Endothelial cell of umbilical vein (primary cell): ENCODE data around the gene CD74. TPM values are rescaled to one million over a fixed set of nuclear protein-coding genes. Genes with fewer than 3 reads are reported as not detected.

Source experiments
- BruUV-seq: library from RNA; stranded (reverse); fragments of 400-500 nt; replicated peaks from 2 replicates; lab custom pipeline; 2021; lab: Mats Ljungman, UMichigan
- CTCF ChIA-PET: fragments of 300-600, 350-600 bp; sonication (Branson Sonifier 250); formaldehyde crosslinking; loops from one replicate; lab custom pipeline; 2021; ENCODE audit warnings: antibody characterized with exemption, inconsistent platforms; lab: Charles Lee
- POLR2A ChIA-PET: fragments of 300-600, 350-600 bp; sonication (Branson Sonifier 250); formaldehyde crosslinking; loops from one replicate; lab custom pipeline; 2021; ENCODE audit warnings: antibody characterized with exemption, inconsistent platforms; lab: Charles Lee
- DNase-seq: peaks from one replicate; pipeline ENCODE4 v3.0.0-alpha.2; 2011; ENCODE audit warnings: low read depth, low spot score
- FAIRE-seq: peaks from 2 replicates; lab custom pipeline; 2011; peaks lifted over from hg19 to GRCh38; lab: Jason Lieb, UNC
- H2AFZ ChIP-seq: 2 replicates; pipeline ENCODE4 v1.6.0; 2012; ENCODE audit warnings: low read depth, low read length, control low read depth, inconsistent platforms
- H3K27ac ChIP-seq: 2 replicates; pipeline ENCODE4 v1.5.1; 2011; ENCODE audit warnings: low read depth, mild to moderate bottlenecking, control low read depth, low read length, moderate library complexity; ENCODE audit not compliant: insufficient read depth
- H3K27me3 ChIP-seq, 2 experiments: 2 replicates each; pipeline versions ENCODE4 v1.6.0 to v1.6.1; 2011; ENCODE audit warnings: low read length in 2 of 2, mixed read lengths in 1 of 2; ENCODE audit not compliant: control insufficient read depth in 2 of 2, insufficient read depth in 2 of 2
- H3K36me3 ChIP-seq, 2 experiments: 2 replicates in 1 of 2; 3 replicates in 1 of 2; pipeline ENCODE4 v1.5.1; 2011; ENCODE audit warnings: low read length in 2 of 2, mild to moderate bottlenecking in 1 of 2, moderate library complexity in 1 of 2; ENCODE audit not compliant: control insufficient read depth in 2 of 2, insufficient read depth in 2 of 2; ENCODE audit errors: extremely low read depth in 1 of 2
- H3K4me1 ChIP-seq: 3 replicates; pipeline ENCODE4 v1.5.1; 2011; ENCODE audit warnings: mild to moderate bottlenecking, low read length; ENCODE audit not compliant: control insufficient read depth, insufficient read depth; ENCODE audit errors: extremely low read depth
- H3K4me2 ChIP-seq: 2 replicates; pipeline ENCODE4 v1.6.1; 2011; ENCODE audit warnings: low read length, control low read depth, mixed read lengths; ENCODE audit not compliant: insufficient read depth
- H3K4me3 ChIP-seq, 3 experiments: fragments of 200-600 bp in 1 of 3; sonication (generic), shearing (Covaris generic) in 1 of 3; replicated peaks in 1 of 3; 2 replicates each; pipeline ENCODE4 v1.5.1; 2011 to 2016; ENCODE audit warnings: control low read depth in 3 of 3, low read length in 3 of 3, mild to moderate bottlenecking in 2 of 3, inconsistent platforms in 1 of 3, low read depth in 1 of 3, moderate library complexity in 1 of 3; ENCODE audit not compliant: insufficient read depth in 1 of 3
- H3K79me2 ChIP-seq: 2 replicates; pipeline ENCODE4 v1.6.0; 2012; ENCODE audit warnings: low read length, inconsistent platforms; ENCODE audit not compliant: control insufficient read depth, insufficient read depth
- H3K9ac ChIP-seq: replicated peaks from 2 replicates; pipeline ENCODE3; 2011; ENCODE audit warnings: low read length, control low read depth; ENCODE audit not compliant: insufficient read depth; ENCODE audit errors: extremely low read depth
- H3K9me1 ChIP-seq: replicated peaks from 3 replicates; pipeline ENCODE4 v1.6.0; 2011; ENCODE audit warnings: mild to moderate bottlenecking, low read length; ENCODE audit not compliant: control insufficient read depth, insufficient read depth; ENCODE audit errors: extremely low read depth
- H3K9me3 ChIP-seq: replicated peaks from 2 replicates; pipeline ENCODE4 v1.5.1; 2012; ENCODE audit warnings: low read length, inconsistent platforms; ENCODE audit not compliant: control insufficient read depth, insufficient read depth
- H4K20me1 ChIP-seq: replicated peaks from 2 replicates; pipeline ENCODE3; 2011; ENCODE audit warnings: mild to moderate bottlenecking, low read length; ENCODE audit not compliant: control insufficient read depth, insufficient read depth; ENCODE audit errors: extremely low read depth
- CTCF ChIP-seq, 2 donors: IDR thresholded peaks; 1 replicate in 1 of 2; 2 replicates in 1 of 2; pipeline ENCODE4 v1.5.1; 2011; ENCODE audit warnings: low read length in 2 of 2, mild to moderate bottlenecking in 2 of 2, moderate library complexity in 2 of 2, control low read depth in 1 of 2, inconsistent platforms in 1 of 2, low read depth in 1 of 2; ENCODE audit not compliant: insufficient read depth in 1 of 2; ENCODE audit errors: extremely low read depth in 1 of 2
- EZH2 ChIP-seq: IDR thresholded peaks from 2 replicates; pipeline ENCODE4 v1.6.1; 2012; ENCODE audit warnings: borderline replicate concordance, low read depth, mild to moderate bottlenecking, moderate library complexity, low read length, inconsistent platforms; ENCODE audit not compliant: severe bottlenecking
- FOS ChIP-seq: IDR thresholded peaks from 2 replicates; pipeline ENCODE4 v1.6.1; 2011; ENCODE audit warnings: mild to moderate bottlenecking, low read length, moderate library complexity, borderline replicate concordance; ENCODE audit not compliant: insufficient read depth
- GATA2 ChIP-seq: IDR thresholded peaks from 2 replicates; pipeline ENCODE4 v1.7.0; 2011; ENCODE audit warnings: low read depth, mild to moderate bottlenecking, moderate library complexity, mixed read lengths, low read length; ENCODE audit not compliant: insufficient read length, insufficient read depth
- JUN ChIP-seq: IDR thresholded peaks from 2 replicates; pipeline ENCODE4 v1.6.1; 2011; ENCODE audit warnings: borderline replicate concordance, low read depth; ENCODE audit not compliant: insufficient read length, insufficient read depth
- MAX ChIP-seq: IDR thresholded peaks from 2 replicates; pipeline ENCODE4 v1.6.1; 2011; ENCODE audit not compliant: insufficient read depth, insufficient read length
- MYC ChIP-seq: IDR thresholded peaks from one replicate; pipeline ENCODE4 v1.6.1; 2011; ENCODE audit warnings: mild to moderate bottlenecking, low read depth, low read length
- POLR2A ChIP-seq: IDR thresholded peaks from 2 replicates; pipeline ENCODE4 v1.6.1; 2012; ENCODE audit warnings: low read depth, mild to moderate bottlenecking, control low read depth, low read length
- POLR2AphosphoS5 ChIP-seq: IDR thresholded peaks from 2 replicates; pipeline ENCODE4 v1.6.1; 2012; ENCODE audit warnings: low read depth, mild to moderate bottlenecking, control low read depth, low read length, moderate library complexity; ENCODE audit not compliant: insufficient read depth
- dilution Hi-C: fragments of 300-500 bp; cut with MboI; formaldehyde crosslinking; loops from one replicate; pipeline ENCODE4 v1.15.0; 2019; ENCODE audit warnings: low sequenced_read_pairs; ENCODE audit not compliant: extremely low pct_ligation_motif_present
- intact Hi-C: fragments of 100-400 bp; cut with micrococcal nuclease; formaldehyde crosslinking; loops from one replicate; pipeline ENCODE4 v1.10.0; 2022
- polyA plus RNA-seq, 4 experiments: library from polyadenylated mRNA; depleted of rRNA in 3 of 4; stranded (reverse) in 3 of 4; unstranded in 1 of 4; fragments of >200 nt; gene quantifications; 2 replicates each; pipeline versions ENCODE4 v1.2.1 to v1.2.3, GENCODE V29; 2011 to 2012; ENCODE audit warnings: missing spikeins in 1 of 4
- total RNA-seq: library from RNA; stranded (reverse); gene quantifications from 2 replicates; pipeline ENCODE4 v1.2.3, GENCODE V29; 2021

Gene CD74
- total and polyA plus RNA-seq, 2 donors (not counting 3 experiments of a cell fraction or from before 2014, with no cell fraction given), result 0.62 to 1.3 TPM

- no peak overlapping the region for H3K9ac ChIP-seq
- peaks cover 16% of the 10 kb centered on the region for H3K4me1 ChIP-seq
- no peaks in the 10 kb centered on the region for H3K27me3 ChIP-seq
- H3K36me3 ChIP-seq, result peaks cover 12 to 13% of the 10 kb centered on the region in 2 experiments
- TF ChIP-seq JUN (no peak), POLR2A (no peak), POLR2AphosphoS5 (no peak), CTCF (IDR thresholded peaks at IDR 0.05; ENCODE audit: extremely low read depth in 1 of 2, insufficient read depth in 1 of 2, low read depth in 1 of 2, low read length in 2 of 2) (no peak), FOS (no peak), MYC (no peak), GATA2 (no peak), EZH2 (no peak), MAX (no peak)
- H3K27ac ChIP-seq, result no peak overlapping the region
- dilution Hi-C loops, result no loop called here
- DNase-seq (no peak), FAIRE-seq (no peak)
- H3K79me2 ChIP-seq, result peaks cover 29% of the 10 kb centered on the region
- no peak overlapping the region for H3K4me2 ChIP-seq
- H3K4me3 ChIP-seq, result no peak overlapping the region
- H4K20me1 ChIP-seq, result peaks cover 4% of the 10 kb centered on the region
- CTCF ChIA-PET, result interaction anchor here (1.8 kb wide), 1 partner anchor 61 kb away, joined by 8 read pairs; no protein-coding TSS in a partner anchor
- H2AFZ ChIP-seq, result no peak overlapping the region
- H3K9me1 ChIP-seq, result no peaks in the 10 kb centered on the region
- BruUV-seq, result no TSS peak
- POLR2A ChIA-PET, result no interaction called here
- intact Hi-C loops, result loop anchor here (2.0 kb wide), 1 partner anchor 189 kb away; the partner anchor contains the start of gene SYNPO
- H3K9me3 ChIP-seq, result no peaks in the 10 kb centered on the region
Measured at GRCh38 chr5:150451594-150451993, 38.9 kb upstream of the CD74 start.
